Stomach (tissue), 4 donors: Measurements from ENCODE around the gene CDH5.

ENCODE experiments used
- CTCF ChIP-seq, 7 experiments: fragments of 450-650 bp in 4 of 7; fragments of 200-600 bp in 3 of 7; sonication (generic) in 3 of 7; IDR thresholded peaks; one replicate each; pipeline ENCODE4 v1.5.1; 2016 to 2019; ENCODE audit warnings: antibody characterized with exemption in 7 of 7, control low read depth in 2 of 7, mild to moderate bottlenecking in 1 of 7
- EP300 ChIP-seq: sonication (generic); formaldehyde crosslinking; IDR thresholded peaks from one replicate; pipeline ENCODE4 v1.6.1; 2017; ENCODE audit warnings: antibody characterized with exemption
- POLR2A ChIP-seq, 4 donors: fragments of 450-650 bp; IDR thresholded peaks; one replicate each; pipeline ENCODE4 v1.6.1; 2016; ENCODE audit warnings: antibody characterized with exemption in 4 of 4, control low read depth in 2 of 4, mild to moderate bottlenecking in 1 of 4, moderate library complexity in 1 of 4
- POLR2AphosphoS5 ChIP-seq, 3 donors: sonication (generic); formaldehyde crosslinking; IDR thresholded peaks; one replicate each; pipeline ENCODE4 v1.6.1; 2016; ENCODE audit warnings: antibody characterized with exemption in 3 of 3

GRCh38 chr16:66439051-66439730 lies 72.7 kb downstream of the CDH5 start:
- TF ChIP-seq POLR2A (IDR thresholded peaks at IDR 0.05) (no peak), CTCF (IDR thresholded peaks at IDR 0.05) (no peak), POLR2AphosphoS5 (IDR thresholded peaks at IDR 0.05) (no peak), EP300 (no peak)
